ENCODE results near the gene MCTP1. TPM values are rescaled to one million over a fixed set of nuclear protein-coding genes. Genes with fewer than 3 reads are reported as not detected.

Gene MCTP1
- total and polyA plus RNA-seq, 2 of the 8 experiments (the other 6 are each of a cell fraction or from before 2014, with no cell fraction given): 0.56 to 3.4 TPM

DNA sequence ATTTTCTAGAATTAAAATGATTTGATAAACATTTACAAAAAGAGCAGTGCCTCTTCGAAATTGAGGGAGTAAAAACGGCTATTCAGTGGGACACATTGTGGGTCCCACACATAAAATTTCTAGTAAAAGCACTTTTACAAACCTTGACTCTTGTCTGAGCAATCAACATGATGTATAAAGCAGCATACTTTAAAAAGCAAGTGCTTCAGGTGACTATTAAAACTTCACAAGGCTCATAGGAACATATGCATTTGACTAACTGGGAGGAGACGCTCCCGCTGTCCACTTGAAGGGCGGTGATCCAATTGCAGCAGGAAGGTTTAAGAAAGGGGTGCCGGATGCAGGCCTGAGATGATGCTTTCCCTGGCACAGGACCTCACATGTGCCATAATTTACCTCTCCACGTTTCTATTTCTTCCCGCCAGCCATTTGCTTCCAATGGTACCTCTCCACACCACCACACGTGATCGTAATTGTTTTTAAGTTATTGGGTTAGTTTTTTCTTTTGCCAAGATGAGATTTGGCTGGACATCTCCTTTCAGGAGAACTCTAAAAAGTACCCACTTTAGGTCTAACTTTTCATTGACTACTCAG is 1.8 kb downstream of the MCTP1 start (continued):
- no peak for TF ChIP-seq GABPA (IDR thresholded peaks at IDR 0.05; ENCODE audit: borderline replicate concordance, insufficient read depth, low read length)

Data from H1 (cell line).